Cerebellar nuclear complex (tissue), 1 donor: ENCODE measurements around the gene CTAGE8.
"Not testable (repeated sequence)": the region's sequence is repeated elsewhere in the genome, so short reads cannot be mapped to it uniquely, and the experiment has no call there.

Source experiments
- DNase-seq, 2 experiments: peaks; one replicate each; lab custom pipeline; 2025; lab: John Stamatoyannopoulos, UW

CTAGE8 gene, protein sequence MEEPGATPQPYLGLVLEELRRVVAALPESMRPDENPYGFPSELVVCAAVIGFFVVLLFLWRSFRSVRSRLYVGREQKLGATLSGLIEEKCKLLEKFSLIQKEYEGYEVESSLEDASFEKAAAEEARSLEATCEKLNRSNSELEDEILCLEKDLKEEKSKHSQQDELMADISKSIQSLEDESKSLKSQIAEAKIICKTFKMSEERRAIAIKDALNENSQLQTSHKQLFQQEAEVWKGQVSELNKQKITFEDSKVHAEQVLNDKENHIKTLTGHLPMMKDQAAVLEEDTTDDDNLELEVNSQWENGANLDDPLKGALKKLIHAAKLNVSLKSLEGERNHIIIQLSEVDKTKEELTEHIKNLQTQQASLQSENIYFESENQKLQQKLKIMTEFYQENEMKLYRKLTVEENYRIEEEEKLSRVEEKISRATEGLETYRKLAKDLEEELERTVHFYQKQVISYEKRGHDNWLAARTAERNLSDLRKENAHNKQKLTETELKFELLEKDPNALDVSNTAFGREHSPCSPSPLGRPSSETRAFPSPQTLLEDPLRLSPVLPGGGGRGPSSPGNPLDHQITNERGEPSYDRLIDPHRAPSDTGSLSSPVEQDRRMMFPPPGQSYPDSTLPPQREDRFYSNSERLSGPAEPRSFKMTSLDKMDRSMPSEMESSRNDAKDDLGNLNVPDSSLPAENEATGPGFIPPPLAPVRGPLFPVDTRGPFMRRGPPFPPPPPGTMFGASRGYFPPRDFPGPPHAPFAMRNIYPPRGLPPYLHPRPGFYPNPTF

GRCh38 chr7:144269188-144269587, at the start of gene CTAGE8:
Gene CTAGE8 (minus strand): TSS chr7:144269288. CDS start chr7:144269250, 38 bp downstream.
- not testable (repeated sequence) for DNase-seq

GRCh38 chr7:144317537-144317936, 48.4 kb upstream of the CTAGE8 start:
- not testable (repeated sequence) for DNase-seq

DNA sequence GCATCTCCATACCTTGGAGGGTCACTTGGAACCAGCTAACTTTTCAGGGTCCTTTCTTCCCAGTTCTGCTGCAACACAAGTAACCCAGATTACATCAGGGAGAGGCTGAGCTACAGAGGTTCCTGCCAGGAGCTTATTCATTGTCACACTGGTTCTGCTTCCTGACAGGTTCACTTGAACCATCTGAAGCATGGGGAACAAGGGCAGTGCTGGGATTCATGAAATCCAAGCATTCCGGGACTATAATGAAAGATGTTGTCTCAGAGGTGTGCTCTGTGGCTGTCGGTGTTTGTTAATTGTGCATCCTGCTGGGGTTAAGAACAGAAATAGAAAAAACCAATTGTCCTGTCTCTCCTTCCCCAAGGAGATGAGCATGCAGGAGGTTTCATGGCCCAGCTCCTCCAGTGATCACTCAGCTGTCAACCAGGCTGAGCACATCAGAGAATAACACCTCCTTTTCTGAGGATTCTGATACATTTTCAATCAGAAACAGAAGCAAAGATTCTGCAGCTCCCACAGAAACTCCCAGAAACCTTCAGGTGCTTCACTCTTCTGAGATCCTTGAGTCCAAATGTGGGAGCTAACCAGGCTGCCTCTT, 42.9 kb upstream of the CTAGE8 start, which contains the start of gene OR2A1:
Gene OR2A1, plus strand, starts transcription at position 548 of the 598 bp plus-strand sequence. CDS start 5,706 bp downstream, outside the sequence.
- not testable (repeated sequence) for DNase-seq

DNA sequence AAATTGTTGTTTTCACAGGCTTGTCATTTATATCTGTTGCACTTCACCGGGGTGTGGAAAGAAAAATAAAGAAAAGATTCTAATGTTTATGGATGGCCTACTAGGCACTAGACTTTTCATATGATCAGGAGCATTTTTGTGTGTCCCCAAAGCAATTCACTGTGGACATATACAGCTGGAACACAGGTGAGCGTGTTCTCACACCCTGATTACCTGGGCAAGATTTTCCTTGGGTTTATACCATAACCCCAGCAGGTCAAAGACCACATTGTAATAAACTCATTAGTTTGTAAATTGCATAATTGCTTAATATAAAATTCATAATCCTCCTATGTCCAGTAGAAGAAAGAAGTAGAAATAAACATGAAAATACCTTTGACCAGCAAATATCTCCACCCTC, 42.1 kb upstream of the CTAGE8 start:
- not testable (repeated sequence) for DNase-seq

DNA sequence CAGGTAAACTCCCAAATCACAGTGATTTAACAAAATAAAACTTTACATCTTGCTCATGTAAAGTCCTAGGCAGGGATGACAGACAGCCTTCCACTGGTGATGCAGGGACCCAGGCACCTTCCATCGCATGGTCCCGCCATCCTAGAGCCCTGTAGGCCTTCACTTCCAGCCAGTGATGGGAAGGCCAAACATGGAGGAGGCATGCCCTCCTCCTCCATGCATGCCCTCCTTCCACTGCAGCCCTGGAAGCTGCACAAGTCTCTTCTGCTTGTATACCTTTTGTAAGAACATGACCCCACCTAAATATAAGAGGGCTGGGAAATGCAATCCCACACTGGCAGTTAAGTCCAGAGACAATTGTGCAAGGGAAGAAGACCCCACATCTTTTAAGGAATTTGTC, 40.6 kb upstream of the CTAGE8 start:
- not testable (repeated sequence) for DNase-seq

GRCh38 chr7:144305156-144305555, 36.1 kb upstream of the CTAGE8 start:
- not testable (repeated sequence) for DNase-seq

- not testable (repeated sequence) for DNase-seq
Observed at GRCh38 chr7:144303607-144304006, 34.5 kb upstream of the CTAGE8 start.

DNA sequence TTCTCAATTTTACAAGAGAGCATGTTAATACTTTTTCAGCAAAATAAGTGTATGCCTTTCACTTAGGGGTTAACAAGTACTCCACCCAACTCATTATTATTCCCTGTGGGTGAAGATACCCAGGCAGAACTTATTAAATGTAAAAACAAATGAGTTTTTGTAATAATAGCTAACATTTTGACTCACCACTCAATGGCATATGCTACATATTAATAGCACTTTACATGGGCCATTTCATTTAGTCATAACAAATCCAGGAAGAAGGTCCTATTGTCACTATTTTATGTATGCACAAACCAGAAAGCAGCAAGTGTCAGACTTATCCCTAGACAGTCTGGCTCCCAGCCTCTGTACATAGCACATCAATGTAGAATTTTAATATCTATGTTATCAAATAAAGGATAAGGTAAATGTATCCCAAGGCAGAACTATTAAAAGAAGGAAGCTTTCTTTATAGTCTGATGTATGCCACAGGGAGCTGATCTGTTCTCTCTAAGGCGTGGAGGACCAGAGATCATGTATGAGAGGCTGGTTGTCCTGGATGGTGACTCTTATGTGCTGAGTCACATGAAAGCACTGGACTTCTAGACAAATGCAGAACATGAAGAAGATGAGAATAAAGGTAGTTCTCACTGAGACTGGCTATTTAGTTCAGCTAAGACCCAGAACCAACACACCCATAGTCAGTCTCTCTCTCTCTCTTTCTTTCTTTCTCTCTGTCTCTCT, 33.7 kb upstream of the CTAGE8 start:
- DNase-seq, result not testable (repeated sequence)

GRCh38 chr7:144293794-144294499, 24.9 kb upstream of the CTAGE8 start:
- DNase-seq, result not testable (repeated sequence)

GRCh38 chr7:144292384-144293161, 23.5 kb upstream of the CTAGE8 start:
- not testable (repeated sequence) for DNase-seq

GRCh38 chr7:144291607-144292006, 22.5 kb upstream of the CTAGE8 start:
- not testable (repeated sequence) for DNase-seq

DNA sequence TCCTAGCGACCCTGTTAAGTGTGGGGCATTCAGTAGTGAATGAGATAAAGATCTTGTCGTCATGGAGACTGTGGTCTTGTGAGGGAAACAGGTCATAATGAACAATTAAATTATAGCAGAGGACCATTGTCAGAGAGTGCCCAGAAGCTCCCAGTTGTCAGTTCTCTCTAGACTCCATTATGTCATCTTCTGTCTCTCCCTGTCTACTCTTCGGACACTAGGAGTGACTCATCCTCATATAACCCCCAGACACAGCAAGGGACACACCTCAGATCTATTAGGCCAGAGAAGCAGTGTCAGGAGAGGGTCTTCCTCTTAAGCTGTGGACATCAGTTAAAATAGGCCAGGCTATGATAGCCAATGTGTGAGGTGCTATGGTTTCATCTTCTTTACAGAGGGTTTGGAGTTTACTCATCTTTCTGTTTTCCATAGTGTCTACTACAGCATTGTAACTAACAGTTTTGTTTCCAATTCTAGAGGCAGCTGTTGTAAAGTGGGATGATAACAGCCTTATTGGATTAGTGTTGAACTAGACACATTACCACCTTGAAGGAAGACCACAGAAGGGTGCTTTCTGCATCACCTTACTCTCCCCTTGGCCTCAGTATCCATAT, 18.2 kb upstream of the CTAGE8 start:
- not testable (repeated sequence) for DNase-seq

DNA sequence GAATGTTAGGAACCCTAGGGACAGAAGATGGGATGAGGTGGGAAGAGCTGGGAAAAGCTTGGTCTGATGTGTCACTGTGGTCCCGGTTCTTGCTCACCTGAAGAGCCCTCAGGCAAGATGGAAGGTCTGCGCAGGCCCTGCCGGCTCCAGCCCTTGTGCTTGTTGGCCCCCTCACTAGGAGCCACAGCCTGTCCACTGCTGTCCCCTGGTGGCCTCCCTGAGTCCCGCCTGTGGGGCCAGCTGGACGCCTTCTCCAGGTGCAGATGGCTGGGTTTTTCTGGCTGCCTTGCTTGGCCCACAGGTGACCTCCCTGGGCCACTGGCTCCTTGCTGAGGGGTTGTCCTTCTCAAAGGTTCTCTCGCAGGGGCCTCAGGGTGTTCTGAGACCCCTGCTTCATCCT, 14.6 kb upstream of the CTAGE8 start:
- DNase-seq, result not testable (repeated sequence)

- DNase-seq, result not testable (repeated sequence)
Observed at GRCh38 chr7:144282490-144282889, 13.4 kb upstream of the CTAGE8 start.

GRCh38 chr7:144281981-144282380, 12.9 kb upstream of the CTAGE8 start:
- DNase-seq, result not testable (repeated sequence)

- DNase-seq, result not testable (repeated sequence)
Observed at GRCh38 chr7:144280010-144280409, 10.9 kb upstream of the CTAGE8 start.

DNA sequence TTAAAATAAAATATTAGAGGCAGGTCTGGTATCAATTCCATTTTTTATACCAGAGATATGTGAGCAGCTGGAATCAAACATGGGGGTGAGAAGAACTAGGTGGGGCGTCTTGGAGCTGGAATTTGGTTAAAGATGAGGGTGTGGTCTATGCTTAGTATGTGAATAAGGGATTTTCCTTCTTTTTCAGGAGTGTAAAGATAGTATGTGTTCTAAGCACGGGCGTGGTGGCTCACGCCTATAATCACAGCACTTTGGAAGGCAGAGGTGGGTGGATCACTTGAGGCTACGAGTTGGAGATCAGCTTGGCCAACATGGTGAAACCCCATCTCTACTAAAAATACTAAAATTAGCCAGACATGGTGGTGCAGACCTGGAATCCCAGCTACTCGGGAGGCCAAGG, 6.2 kb upstream of the CTAGE8 start:
- not testable (repeated sequence) for DNase-seq

GRCh38 chr7:144264692-144265091, 4.4 kb downstream of the CTAGE8 start, which contains the start of gene OR2A7:
Gene OR2A7 (minus strand): TSS chr7:144264792. CDS start chr7:144259628, 5,164 bp downstream.
- DNase-seq, result not testable (repeated sequence)

DNA sequence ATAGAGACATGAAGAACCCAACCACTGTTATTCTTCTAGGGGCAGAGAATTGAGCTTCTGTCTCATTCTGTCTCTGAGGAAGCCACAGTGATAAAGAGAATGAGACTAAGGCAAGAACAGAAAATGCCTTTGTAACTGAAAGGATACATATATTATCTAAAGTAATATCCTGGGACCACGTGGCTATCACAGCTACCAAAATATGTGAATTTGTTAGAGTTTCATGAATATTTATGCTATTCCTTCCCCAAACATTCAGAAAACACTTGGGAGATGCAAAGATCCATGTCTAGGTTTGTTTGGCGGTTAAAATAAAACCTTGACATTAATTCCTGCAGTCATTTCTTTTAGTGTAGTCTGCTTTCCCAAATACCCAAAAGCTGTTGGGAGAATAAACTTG, 7.0 kb downstream of the CTAGE8 start:
- not testable (repeated sequence) for DNase-seq
